Stomach (tissue), 9 donors: ENCODE data around the gene EIF4G3. TPM values are rescaled to one million over a fixed set of nuclear protein-coding genes. Genes with fewer than 3 reads are reported as not detected.
A peak's percentile ranks its signal among the peaks of the same experiment; 100 is the strongest.

ENCODE experiments used
- DNase-seq, 2 donors: peaks; one replicate each; pipeline versions ENCODE4 v3.0.0 to v3.0.0-alpha.2; 2013 to 2019
- H3K27ac ChIP-seq, 5 donors: fragments of 200-600 bp in 4 of 5; sonication (generic) in 4 of 5; one replicate each; pipeline ENCODE4 v1.5.1; 2013 to 2019; ENCODE audit warnings: mild to moderate bottlenecking in 1 of 5, moderate library complexity in 1 of 5
- H3K27me3 ChIP-seq, 3 donors: fragments of 200-600 bp; sonication (generic); one replicate each; pipeline ENCODE4 v1.5.1; 2017 to 2019; ENCODE audit warnings: mixed run types in 1 of 3
- H3K36me3 ChIP-seq, 4 donors: fragments of 200-600 bp; sonication (generic); 1 replicate in 3 of 4; 2 replicates in 1 of 4; pipeline ENCODE4 v1.5.1; 2016 to 2019
- H3K4me1 ChIP-seq, 4 donors: fragments of 200-600 bp; sonication (generic); one replicate each; pipeline ENCODE4 v1.5.1; 2016 to 2019
- H3K4me3 ChIP-seq, 4 donors: fragments of 200-600 bp; sonication (generic) in 3 of 4; one replicate each; pipeline ENCODE4 v1.5.1; 2016 to 2019; ENCODE audit warnings: mild to moderate bottlenecking in 1 of 4
- H3K9me3 ChIP-seq, 4 donors: fragments of 200-600 bp; sonication (generic); one replicate each; pipeline ENCODE4 v1.5.1; 2016 to 2019
- EP300 ChIP-seq: sonication (generic); formaldehyde crosslinking; IDR thresholded peaks from one replicate; pipeline ENCODE4 v1.6.1; 2017; ENCODE audit warnings: antibody characterized with exemption
- POLR2A ChIP-seq, 4 donors: fragments of 450-650 bp; IDR thresholded peaks; one replicate each; pipeline ENCODE4 v1.6.1; 2016; ENCODE audit warnings: antibody characterized with exemption in 4 of 4, control low read depth in 2 of 4, mild to moderate bottlenecking in 1 of 4, moderate library complexity in 1 of 4
- POLR2AphosphoS5 ChIP-seq, 3 donors: sonication (generic); formaldehyde crosslinking; IDR thresholded peaks; one replicate each; pipeline ENCODE4 v1.6.1; 2016; ENCODE audit warnings: antibody characterized with exemption in 3 of 3
- WGBS, 5 donors: extraction: QIAGEN DNeasy Blood & Tissue Kit in 3 of 5; methylation state at CpG; one replicate each; pipeline versions ENCODE4 v1.1.5 to v1.1.7; 2013 to 2018; 5-methylcytosine and 5-hydroxymethylcytosine counted together
- intact Hi-C: fragments of 100-400 bp; cut with DNase I; formaldehyde crosslinking; loops from one replicate; pipeline ENCODE4 v1.15.1; 2023; ENCODE audit warnings: low total_unique reads
- polyA plus RNA-seq, 3 donors: library from polyadenylated mRNA; stranded (reverse); fragments of 200-250 nt; gene quantifications; one replicate each; pipeline ENCODE4 v1.2.3, GENCODE V29; 2013
- total RNA-seq, 5 donors: library from RNA; depleted of rRNA; stranded (reverse); fragments of >200 nt; gene quantifications; one replicate each; pipeline versions ENCODE4 v1.1.0 to v1.2.3, GENCODE V29; 2014 to 2016
- TF ChIP-seq, protein P1 (sequence below), 7 experiments: fragments of 450-650 bp in 4 of 7; fragments of 200-600 bp in 3 of 7; sonication (generic) in 3 of 7; IDR thresholded peaks; one replicate each; pipeline ENCODE4 v1.5.1; 2016 to 2019; ENCODE audit warnings: antibody characterized with exemption in 7 of 7, control low read depth in 2 of 7, mild to moderate bottlenecking in 1 of 7
- donor health status: healthy with polysubstance abuse.
- donor health status: Bipolar disorder and iron deficiency.
- donor health status: healthy.

Gene EIF4G3
- total and polyA plus RNA-seq, 8 donors: 6.3 to 63.3 (median 44.7) TPM

DNA sequence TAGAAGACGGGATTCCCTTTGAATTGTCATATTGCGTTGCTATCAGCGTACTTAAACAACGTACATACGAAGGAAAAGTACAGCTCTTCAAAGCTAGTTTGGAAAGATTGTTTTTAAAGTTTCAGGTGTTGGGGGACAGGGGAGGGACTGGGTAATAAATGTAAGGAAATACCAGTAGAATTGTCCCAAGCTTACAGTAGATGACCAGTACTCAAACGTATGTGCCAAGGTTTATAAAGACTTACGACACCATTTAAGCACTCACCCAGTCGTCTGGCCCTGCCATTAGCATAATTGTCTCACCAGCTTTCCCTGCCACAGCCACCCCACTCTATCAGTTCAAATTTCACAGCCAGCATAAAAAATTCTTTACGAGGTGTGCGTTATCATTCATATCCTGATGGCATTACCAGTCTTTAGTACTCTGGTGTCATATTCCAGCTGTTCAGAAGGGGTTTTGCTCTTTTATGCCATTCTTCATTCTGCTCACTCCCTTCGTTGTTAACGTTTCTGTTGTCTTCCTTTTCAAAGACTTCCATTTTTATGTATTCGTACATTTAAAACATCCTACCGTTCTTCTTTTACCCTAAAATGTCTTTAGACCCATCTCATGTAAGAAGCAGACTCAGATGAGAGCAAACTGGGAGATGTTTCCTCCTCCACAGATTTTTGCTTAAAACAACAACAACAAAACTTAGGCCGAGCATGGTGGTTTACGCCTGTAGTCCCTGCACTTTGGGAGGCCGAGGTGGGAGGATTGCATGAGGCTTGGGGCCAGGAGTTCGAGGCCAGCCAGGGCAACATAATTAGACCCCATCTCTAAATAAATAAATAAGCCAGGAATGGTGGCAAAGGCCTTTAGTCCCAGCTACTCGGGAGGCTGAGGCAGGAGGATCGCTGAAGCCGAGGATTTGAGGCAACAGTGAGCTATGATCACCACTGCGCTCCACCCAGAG lies 388.6 kb downstream of the EIF4G3 start:
- intact Hi-C loops: no loop called here
- TF ChIP-seq EP300 (no peak), POLR2A (IDR thresholded peaks at IDR 0.05) (no peak), POLR2AphosphoS5 (IDR thresholded peaks at IDR 0.05) (no peak)
- TF ChIP-seq, protein P1, sequence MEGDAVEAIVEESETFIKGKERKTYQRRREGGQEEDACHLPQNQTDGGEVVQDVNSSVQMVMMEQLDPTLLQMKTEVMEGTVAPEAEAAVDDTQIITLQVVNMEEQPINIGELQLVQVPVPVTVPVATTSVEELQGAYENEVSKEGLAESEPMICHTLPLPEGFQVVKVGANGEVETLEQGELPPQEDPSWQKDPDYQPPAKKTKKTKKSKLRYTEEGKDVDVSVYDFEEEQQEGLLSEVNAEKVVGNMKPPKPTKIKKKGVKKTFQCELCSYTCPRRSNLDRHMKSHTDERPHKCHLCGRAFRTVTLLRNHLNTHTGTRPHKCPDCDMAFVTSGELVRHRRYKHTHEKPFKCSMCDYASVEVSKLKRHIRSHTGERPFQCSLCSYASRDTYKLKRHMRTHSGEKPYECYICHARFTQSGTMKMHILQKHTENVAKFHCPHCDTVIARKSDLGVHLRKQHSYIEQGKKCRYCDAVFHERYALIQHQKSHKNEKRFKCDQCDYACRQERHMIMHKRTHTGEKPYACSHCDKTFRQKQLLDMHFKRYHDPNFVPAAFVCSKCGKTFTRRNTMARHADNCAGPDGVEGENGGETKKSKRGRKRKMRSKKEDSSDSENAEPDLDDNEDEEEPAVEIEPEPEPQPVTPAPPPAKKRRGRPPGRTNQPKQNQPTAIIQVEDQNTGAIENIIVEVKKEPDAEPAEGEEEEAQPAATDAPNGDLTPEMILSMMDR (IDR thresholded peaks at IDR 0.05): no peak
- Histone ChIP-seq H3K9me3 (no peaks in the 10 kb centered on the region), H3K27ac (peak overlapping the region; percentile 97 to 99 (median 98)), H3K4me1 (peaks cover 12 to 37% (median 33%) of the 10 kb centered on the region in 4 donors), H3K27me3 (no peaks in the 10 kb centered on the region), H3K4me3 (peak overlapping the region; percentile 74 to 96 (median 94)), H3K36me3 (no peaks in the 10 kb centered on the region)
- peak in 1 of 2 donors; percentile 65 for DNase-seq
- WGBS, 5 donors: 43 to 48% (median 45%) methylated on average over 22 of the region's 22 CpGs

- no peak for TF ChIP-seq EP300
- TF ChIP-seq POLR2A (IDR thresholded peaks at IDR 0.05): peak in 1 of 4 donors; percentile 17
- peak in 2 of 3 donors; percentile 45 to 60 for TF ChIP-seq POLR2AphosphoS5 (IDR thresholded peaks at IDR 0.05)
- H3K4me3 ChIP-seq: peak within 1 kb of the TSS; percentile 74 to 96 (median 94)
- WGBS, 5 donors: 0 to 1% (median 1%) methylated on average over 43 to 99 of the region's 99 CpGs
- intact Hi-C loops: no loop called here
- peak within 1 kb of the TSS; percentile 97 to 99 (median 98) for H3K27ac ChIP-seq
- no peaks in the 10 kb centered on the region for H3K36me3 ChIP-seq
- no peaks in the 10 kb centered on the region for H3K9me3 ChIP-seq
- no peaks in the 10 kb centered on the region for H3K27me3 ChIP-seq
- DNase-seq: peak; percentile 83 to 92
- H3K4me1 ChIP-seq: peaks cover 14 to 45% (median 37%) of the 10 kb centered on the region in 4 donors
These were observed 389.5 kb downstream of the EIF4G3 start, which contains the start of gene HP1BP3 for GRCh38 chr1:20787029-20787839. Gene HP1BP3, minus strand, starts transcription at chr1:20787307. Its CDS starts 6,867 bp downstream, at chr1:20780440.

DNA sequence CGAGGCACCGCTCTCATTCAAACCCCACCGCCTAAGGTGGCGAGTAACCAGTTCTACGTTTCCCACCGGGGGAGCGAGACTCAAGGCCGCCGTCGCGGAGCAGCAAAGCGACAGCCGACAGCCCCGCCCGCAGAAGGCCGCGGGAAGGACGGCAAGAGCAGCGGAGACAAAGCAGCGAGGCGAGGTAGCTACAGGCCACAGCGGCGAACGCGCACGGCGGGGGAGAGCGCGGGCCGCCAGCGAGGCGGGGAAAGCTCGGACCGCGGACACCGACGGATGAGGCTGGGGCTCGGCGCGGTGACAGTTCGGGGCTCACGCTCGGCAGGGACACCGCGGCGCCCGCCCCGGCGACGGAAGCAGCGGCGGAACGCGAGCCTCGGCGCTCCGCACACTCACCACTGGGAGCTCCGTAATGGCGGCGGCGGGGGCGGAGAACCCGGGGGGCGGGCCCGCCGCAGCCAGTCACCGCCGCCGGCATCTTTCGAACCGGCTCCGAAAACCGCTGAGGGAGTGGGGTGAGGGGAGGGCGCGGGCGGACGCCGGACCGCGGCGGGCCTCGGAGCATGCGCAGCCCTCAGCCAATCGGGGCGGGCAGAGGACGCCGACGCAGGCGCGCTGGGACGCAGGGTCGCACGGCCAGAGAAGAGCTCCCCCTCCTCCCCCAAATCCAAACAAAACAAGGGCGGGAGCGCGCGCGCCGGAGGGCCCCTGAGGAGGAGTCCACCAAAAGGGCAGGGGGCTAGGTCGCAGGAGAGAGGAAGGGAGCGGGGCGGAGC lies 390.3 kb downstream of the EIF4G3 start:
- peak overlapping the region; percentile 97 to 99 (median 98) for H3K27ac ChIP-seq
- intact Hi-C loops: no loop called here
- H3K4me3 ChIP-seq: peak overlapping the region; percentile 74 to 96 (median 94)
- TF ChIP-seq POLR2A (IDR thresholded peaks at IDR 0.05) (peak in 1 of 4 donors; percentile 23), EP300 (no peak), POLR2AphosphoS5 (IDR thresholded peaks at IDR 0.05) (peak; percentile 36 to 82 (median 65))
- TF ChIP-seq, protein P1 (IDR thresholded peaks at IDR 0.05): no peak
- 0 to 1% (median 0%) methylated on average over 51 to 101 of the region's 102 CpGs for WGBS, 5 donors
- H3K27me3 ChIP-seq: no peaks in the 10 kb centered on the region
- peaks cover 21 to 53% (median 41%) of the 10 kb centered on the region in 4 donors for H3K4me1 ChIP-seq
- peak; percentile 95 to 99 for DNase-seq
- no peaks in the 10 kb centered on the region for H3K36me3 ChIP-seq
- no peaks in the 10 kb centered on the region for H3K9me3 ChIP-seq

DNA sequence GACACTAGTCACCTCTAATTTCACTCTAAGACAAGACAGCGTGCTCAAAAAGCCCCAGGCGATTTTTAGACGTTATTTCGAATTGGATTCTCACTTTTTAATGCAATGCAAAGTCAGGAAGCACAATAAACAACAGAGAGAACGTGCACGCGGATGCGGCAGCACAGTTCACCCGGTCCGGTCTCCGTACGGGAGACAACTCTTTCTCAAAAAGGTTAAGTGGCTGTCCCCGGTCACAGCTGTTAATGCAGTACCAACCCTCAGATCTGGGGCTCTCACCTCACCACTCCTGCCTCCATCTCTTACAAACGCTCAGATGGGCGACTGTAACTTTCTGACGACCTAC lies 390.8 kb downstream of the EIF4G3 start:
- no peak for TF ChIP-seq POLR2AphosphoS5 (IDR thresholded peaks at IDR 0.05)
- TF ChIP-seq EP300: no peak
- TF ChIP-seq POLR2A (IDR thresholded peaks at IDR 0.05): no peak
- TF ChIP-seq, protein P1 (IDR thresholded peaks at IDR 0.05): no peak
- WGBS, 5 donors: 0 to 1% (median 0%) methylated on average over 16 of the region's 16 CpGs
- no peak for DNase-seq
- peak overlapping the region; percentile 97 to 99 (median 98) for H3K27ac ChIP-seq
- H3K4me1 ChIP-seq: peaks cover 21 to 58% (median 44%) of the 10 kb centered on the region in 4 donors
- H3K4me3 ChIP-seq: peak overlapping the region; percentile 74 to 96 (median 94)
- H3K36me3 ChIP-seq: no peaks in the 10 kb centered on the region
- no peaks in the 10 kb centered on the region for H3K9me3 ChIP-seq
- H3K27me3 ChIP-seq: no peaks in the 10 kb centered on the region
- intact Hi-C loops: no loop called here
